ENCODE data around the gene CCDC54. TPM values are rescaled to one million over a fixed set of nuclear protein-coding genes. Genes with fewer than 3 reads are reported as not detected.

CCDC54 gene
- total RNA-seq, 1 experiment from 2014 or later, result not detected

DNA sequence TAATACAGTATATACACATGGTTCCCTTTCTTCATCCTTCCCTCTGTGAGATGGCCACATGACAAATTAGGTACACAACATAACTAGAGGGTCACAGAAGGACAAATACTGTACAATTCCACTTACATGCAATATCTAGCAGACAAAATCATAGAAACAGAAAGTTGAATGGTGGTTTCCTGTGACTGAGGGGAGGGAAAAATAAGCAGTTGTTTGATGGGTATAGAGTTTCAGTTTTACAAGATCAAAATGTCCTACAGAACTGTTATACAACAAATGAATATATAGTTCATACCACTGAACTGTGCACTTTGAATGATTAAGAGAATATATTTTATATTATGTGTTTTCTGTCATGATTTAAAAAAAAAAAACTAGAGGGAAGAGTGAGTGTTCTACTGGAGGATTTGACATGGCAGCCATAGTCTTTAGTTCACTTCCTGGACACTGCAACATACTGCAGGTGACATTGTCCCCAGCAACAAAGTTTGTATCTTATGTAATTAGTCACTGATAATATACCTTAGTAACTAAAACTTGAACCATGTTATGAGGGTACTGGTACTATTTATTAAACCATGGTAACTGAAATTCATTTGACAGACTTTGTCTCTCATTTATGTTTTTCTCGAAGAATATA, 37.2 kb downstream of the CCDC54 start:
- no peak overlapping the region for H2AFZ ChIP-seq (ENCODE audit: low read length)
- H4K5ac ChIP-seq (ENCODE audit: insufficient read length, low read depth, low read length), result no peak overlapping the region
- no peak overlapping the region for H2BK20ac ChIP-seq (ENCODE audit: low read depth, low read length, poor library complexity, severe bottlenecking)
- Mint-ChIP-seq H3K9me3 (peaks cover 3 to 6% of the 10 kb centered on the region in 2 experiments; a peak in 4 of 5 replicates), H3K4me3 (no peak overlapping the region), H3K36me3 (ENCODE audit: insufficient read depth in 1 of 3, low read depth in 3 of 3) (peaks cover 0 to 3% (median 0%) of the 10 kb centered on the region in 3 experiments; a peak in 3 of 7 replicates), H3K27me3 (ENCODE audit: low read depth) (no peaks in the 10 kb centered on the region), H3K4me1 (no peaks in the 10 kb centered on the region; a peak in 1 of 4 replicates), H3K27ac (no peak overlapping the region)
- no peaks in the 10 kb centered on the region for H3K23me2 ChIP-seq (ENCODE audit: insufficient read length, low read depth, low read length, poor library complexity, severe bottlenecking)
- no peaks in the 10 kb centered on the region for H4K20me1 ChIP-seq (ENCODE audit: control insufficient read depth, insufficient read depth, insufficient read length)
- H3T11ph ChIP-seq (ENCODE audit: low read length), result no peak overlapping the region
- no peaks in the 10 kb centered on the region for H3K4me1 ChIP-seq (ENCODE audit: insufficient read depth, low read length)
- no peak overlapping the region for H3K14ac ChIP-seq (ENCODE audit: insufficient read depth, low read length)
- no peak overlapping the region for H3K56ac ChIP-seq (ENCODE audit: insufficient read length, low read depth, low read length)
- H3K79me2 ChIP-seq (ENCODE audit: insufficient read depth, low read length), result no peaks in the 10 kb centered on the region
- H2BK120ac ChIP-seq (ENCODE audit: low read depth, low read length, poor library complexity, severe bottlenecking), result no peak overlapping the region
- H3K27me3 ChIP-seq (ENCODE audit: insufficient read depth, low read length), result no peaks in the 10 kb centered on the region
- no peak overlapping the region for H3K18ac ChIP-seq (ENCODE audit: insufficient read length, low read depth, low read length)
- no CpG with 5 or more reads among the region's 1 CpG for WGBS (ENCODE audit: extremely low coverage, insufficient read length, low lambda C conversion rate)
- no peak overlapping the region for H3K23ac ChIP-seq (ENCODE audit: insufficient read length, low read depth, low read length)
- H4K8ac ChIP-seq (replicated peaks; ENCODE audit: insufficient read length, low read depth, low read length), result no peak overlapping the region
- no peak overlapping the region for H3K4ac ChIP-seq (ENCODE audit: low read depth, low read length)
- H2BK5ac ChIP-seq (ENCODE audit: insufficient read length, low read length), result no peak overlapping the region
- no peaks in the 10 kb centered on the region for H3K9me3 ChIP-seq (ENCODE audit: control insufficient read depth, low read depth, low read length)
- TF ChIP-seq, protein P1, sequence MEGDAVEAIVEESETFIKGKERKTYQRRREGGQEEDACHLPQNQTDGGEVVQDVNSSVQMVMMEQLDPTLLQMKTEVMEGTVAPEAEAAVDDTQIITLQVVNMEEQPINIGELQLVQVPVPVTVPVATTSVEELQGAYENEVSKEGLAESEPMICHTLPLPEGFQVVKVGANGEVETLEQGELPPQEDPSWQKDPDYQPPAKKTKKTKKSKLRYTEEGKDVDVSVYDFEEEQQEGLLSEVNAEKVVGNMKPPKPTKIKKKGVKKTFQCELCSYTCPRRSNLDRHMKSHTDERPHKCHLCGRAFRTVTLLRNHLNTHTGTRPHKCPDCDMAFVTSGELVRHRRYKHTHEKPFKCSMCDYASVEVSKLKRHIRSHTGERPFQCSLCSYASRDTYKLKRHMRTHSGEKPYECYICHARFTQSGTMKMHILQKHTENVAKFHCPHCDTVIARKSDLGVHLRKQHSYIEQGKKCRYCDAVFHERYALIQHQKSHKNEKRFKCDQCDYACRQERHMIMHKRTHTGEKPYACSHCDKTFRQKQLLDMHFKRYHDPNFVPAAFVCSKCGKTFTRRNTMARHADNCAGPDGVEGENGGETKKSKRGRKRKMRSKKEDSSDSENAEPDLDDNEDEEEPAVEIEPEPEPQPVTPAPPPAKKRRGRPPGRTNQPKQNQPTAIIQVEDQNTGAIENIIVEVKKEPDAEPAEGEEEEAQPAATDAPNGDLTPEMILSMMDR (conservative IDR thresholded peaks at IDR 0.05), result no peak
- no peak overlapping the region for H3K27ac ChIP-seq (ENCODE audit: insufficient read length, low read depth, low read length)
- H2BK15ac ChIP-seq (ENCODE audit: low read depth, low read length), result no peak overlapping the region
- no peak overlapping the region for H3K4me2 ChIP-seq (ENCODE audit: insufficient read depth, insufficient read length, low read length)
- DNase-seq, result no peak
- no peak overlapping the region for H3K9ac ChIP-seq (ENCODE audit: extremely low read depth, insufficient read length, low read length)
- no peak overlapping the region for H2AK5ac ChIP-seq (ENCODE audit: insufficient read length, low read length)
- no peak overlapping the region for H2BK12ac ChIP-seq (ENCODE audit: insufficient read length, low read depth, low read length)
- no peak overlapping the region for H4K91ac ChIP-seq (ENCODE audit: insufficient read length, low read depth, low read length)
- no peaks in the 10 kb centered on the region for H3K79me1 ChIP-seq (ENCODE audit: insufficient read depth, low read depth, low read length, poor library complexity, severe bottlenecking)

Data from H9 (cell line).